Bone marrow (tissue), 2 donors: ENCODE results near the gene DOCK9.

Source experiments
- DNase-seq, 2 donors: peaks; one replicate each; lab custom pipeline; 2025; lab: John Stamatoyannopoulos, UW

Gene DOCK9

DNA sequence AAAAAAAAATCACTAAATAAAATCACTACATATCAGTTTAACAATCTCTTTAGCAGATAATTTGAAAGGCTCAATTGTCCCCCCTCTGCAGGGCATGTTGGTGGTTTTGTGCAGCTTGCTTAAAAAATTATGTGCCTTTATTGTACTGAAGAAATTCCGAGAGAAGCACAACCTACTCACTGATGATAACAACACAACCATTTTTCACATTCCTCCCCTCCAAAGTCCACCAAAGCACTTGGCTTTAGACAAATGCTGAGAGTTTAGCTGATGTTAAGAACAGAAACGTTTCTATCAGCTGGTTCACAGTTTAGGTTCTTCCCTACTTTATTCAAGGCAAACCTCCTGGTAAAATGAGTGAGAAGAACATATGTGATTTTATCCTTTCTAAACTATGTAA lies 923 bp downstream of the DOCK9 start:
- no peak for DNase-seq

DNA sequence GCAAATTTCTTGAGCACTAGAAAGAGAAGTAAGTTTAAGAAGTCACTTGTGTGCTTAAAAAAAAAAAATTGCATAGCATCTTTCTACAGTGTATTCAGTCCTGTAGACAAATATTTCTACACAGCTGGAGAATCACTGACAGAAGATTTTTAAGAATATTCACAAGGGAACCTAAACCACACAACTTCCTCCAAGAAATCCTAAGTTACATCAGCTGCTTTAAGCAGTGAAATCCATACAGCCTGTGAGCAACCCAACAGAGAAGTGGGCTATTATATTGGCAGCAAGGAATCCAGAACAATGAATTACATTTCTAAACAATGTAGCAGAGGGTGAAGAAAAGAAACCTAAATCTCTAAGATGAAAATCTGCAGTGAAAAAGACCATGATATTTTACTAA lies 1.5 kb downstream of the DOCK9 start:
- no peak for DNase-seq

GRCh38 chr13:98975822-98976261 lies 2.0 kb downstream of the DOCK9 start:
- DNase-seq = no peak

- peak in 1 of 2 donors; percentile 90 for DNase-seq
Observed at GRCh38 chr13:98974053-98974452, 3.8 kb downstream of the DOCK9 start.

DNA sequence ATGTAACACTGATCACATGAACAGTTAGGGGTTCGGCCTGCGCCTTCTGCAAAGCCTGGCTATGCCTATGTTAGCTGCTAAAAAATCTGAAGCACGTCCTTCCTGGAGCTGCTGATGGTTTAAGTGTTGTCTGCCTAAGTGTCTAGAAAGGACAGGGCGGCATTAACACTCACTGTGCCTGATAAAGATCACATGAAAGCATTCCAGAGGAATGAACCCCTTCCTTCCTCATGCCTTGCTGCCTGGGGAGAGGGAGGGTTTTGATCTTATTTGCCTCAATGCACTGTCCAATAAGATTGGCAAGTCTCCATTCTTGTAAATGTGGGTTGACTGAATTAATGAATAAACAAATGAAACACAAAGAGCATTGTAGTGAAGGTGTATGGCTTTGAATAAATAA lies 5.2 kb downstream of the DOCK9 start:
- DNase-seq = no peak

DNA sequence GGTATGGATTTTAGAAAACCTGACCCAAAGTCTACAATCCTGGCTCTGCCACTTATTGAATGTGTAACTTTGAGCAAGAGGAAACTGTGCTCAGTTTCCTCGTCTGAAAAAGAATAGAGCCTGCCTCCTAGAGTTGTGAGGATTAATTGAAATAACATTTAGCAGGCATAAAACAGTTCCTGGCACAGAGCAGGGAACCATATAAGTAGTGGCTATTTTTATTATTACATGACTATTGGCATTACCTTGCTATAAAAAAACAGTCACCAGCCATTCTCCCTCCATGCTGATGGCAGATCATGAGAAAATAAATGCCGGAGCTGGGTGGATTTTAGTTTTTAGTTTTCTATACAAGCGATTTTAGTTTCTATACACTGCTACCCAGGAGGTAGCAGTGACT lies 5.8 kb downstream of the DOCK9 start:
- no peak for DNase-seq

DNA sequence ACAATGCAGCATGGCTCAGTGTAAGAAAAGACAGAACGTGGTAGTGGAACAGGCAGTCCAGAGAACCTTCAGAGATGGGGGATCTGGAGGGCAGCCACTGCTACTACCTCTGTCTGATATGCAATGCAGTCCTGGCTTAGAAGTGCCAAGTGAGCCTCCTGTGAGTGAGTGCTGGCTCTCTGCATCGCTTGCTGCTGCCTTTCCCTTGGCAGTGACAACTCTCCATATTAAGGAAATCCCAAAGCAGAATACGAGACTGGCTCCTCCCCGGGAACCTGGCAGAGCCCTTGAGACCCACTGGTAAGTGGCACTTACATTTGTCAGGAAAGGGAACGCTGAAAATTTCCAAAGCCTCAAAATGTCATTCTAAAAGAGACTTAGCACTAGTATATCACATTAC lies 7.5 kb downstream of the DOCK9 start:
- DNase-seq = no peak

DNA sequence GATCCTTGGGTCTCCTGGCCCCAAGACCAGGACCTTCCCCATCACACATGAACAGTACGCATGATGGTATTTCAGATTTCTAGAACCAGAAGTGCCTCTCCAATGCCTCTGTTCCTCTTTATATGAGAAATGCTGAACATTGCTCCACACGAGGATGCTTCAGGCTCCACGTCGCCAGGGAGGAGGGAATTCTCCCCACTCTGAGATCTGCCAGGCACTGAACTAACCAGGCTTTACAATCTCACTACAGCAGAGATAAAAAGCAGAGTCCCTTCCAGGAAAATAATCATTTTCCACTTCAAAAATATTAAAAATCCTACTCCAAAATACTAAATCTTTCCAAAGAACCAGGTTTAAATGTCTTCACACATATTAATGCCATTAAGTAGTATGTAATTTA lies 10.4 kb downstream of the DOCK9 start:
- DNase-seq = no peak

GRCh38 chr13:98966019-98966418 lies 11.8 kb downstream of the DOCK9 start:
- DNase-seq = no peak

DNA sequence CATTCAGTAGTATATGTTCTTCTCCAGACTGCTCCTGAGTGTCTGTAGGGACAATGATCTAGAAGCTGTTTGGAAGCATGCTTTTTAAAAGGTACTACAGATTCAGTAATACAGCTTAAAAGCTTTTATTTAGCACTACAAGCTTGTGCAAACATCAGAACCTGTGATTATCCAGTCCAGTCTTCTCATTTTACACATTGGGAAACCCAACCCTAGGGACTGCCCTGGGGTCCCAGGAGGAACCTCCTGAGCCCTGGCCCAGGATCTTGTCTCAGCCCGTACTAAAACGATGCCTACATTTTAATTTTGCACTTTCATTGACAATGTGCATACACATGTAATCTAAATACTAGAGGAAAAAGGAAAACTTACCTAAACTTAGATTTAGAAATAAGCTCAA lies 12.5 kb downstream of the DOCK9 start:
- no peak for DNase-seq

DNA sequence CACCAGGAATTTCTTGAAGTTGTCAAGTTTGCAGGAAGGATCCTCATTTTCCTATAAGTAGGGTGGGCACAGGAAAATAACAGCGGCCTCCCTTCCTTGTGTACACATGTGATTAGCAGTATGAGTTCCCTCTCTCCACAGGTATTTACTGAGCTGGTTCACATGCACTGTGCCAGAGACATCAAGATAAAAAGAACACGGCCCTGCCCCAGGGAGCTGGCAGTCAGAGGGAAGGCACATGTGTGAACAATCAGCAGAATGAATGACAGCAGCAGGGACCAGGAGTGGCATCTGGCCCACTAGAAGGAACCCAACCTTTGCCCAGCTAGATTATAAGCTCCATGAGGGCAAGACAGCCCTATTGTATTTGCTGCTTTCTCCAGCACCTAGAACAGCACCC lies 13.9 kb downstream of the DOCK9 start:
- no peak for DNase-seq

- no peak for DNase-seq
Observed at GRCh38 chr13:98962901-98963590, 14.8 kb downstream of the DOCK9 start.

- DNase-seq = no peak
Observed at GRCh38 chr13:98961503-98962105, 16.3 kb downstream of the DOCK9 start.

DNA sequence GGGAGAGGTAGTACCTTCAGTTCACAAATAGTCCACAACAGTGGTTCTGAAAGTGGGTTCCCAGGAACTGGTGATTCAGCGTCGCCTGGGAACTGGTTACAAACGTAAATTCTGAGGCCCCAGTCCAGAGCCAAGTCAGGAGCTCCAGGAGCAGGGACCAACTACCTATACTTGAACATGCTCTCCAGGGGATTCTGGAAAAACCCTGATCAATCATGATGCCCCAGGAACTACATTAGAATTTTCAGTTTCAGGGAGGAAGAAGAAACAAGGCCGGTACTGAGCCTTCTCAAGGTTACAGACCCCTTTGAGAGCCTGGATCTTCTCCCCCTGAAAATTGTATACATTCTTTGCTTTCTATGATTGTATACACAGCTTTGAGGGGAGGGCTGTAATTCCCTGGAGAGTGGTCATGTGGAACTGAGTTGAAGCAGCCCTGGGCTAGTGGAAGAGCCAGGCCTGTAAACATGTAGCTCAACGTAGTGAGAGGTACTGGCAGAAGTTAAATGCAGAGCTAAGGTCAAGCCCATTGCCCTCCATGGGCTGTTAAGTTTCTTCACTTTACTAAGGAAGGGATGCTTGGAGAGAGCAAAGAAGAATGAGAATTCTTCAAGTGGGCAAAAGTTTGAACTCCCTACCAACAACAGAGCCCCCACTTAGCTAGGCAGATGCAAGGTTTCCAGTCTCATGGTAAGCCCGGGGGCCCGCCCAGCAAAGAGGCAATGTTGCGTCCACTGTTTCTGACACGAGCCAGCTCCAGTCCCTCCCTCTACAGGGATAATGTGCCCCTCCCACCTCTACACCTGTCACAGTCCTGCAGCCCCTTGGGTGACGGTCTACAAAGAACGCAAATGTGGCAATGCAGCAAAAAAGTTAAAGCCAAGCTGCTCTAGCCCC lies 17.0 kb downstream of the DOCK9 start:
- no peak for DNase-seq

- DNase-seq = no peak
Observed at GRCh38 chr13:98959786-98960605, 17.9 kb downstream of the DOCK9 start.

- DNase-seq = no peak
Observed at GRCh38 chr13:98959291-98959690, 18.6 kb downstream of the DOCK9 start.

- no peak for DNase-seq
Observed at GRCh38 chr13:98958443-98958794, 19.4 kb downstream of the DOCK9 start.

DNA sequence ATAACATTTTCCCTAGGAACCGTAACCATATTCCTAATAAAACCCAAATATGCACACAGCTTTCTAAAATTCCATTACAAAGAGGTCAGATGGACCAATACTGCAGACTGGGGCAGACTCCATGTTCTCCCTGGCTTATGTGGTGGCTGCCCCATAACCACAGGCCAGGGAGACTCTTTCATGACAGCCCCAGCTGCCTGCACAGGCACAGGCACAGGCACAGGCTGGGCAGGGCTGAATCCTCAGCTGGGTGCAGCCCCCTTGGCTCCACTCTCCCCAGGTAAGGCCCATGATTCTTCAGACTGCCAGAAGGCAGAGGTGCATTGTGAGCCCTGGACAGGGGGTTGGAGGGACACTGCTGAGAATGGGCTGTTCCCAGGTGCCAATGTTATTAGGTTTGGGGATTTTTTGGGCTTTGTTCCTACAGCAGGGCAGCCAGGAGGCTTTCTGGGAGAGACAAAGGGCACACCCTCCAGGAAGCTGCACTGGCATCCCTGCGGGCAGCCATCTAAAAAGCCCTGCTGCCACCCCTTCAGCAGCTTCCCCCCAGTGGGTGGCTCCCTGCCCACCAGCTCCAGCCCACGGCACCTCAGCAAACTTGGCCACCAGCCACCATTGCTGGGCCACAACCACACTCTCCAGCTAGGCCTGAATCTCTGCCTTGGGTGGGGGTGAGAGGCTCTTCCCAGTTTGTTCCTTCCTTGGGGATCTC lies 20.0 kb downstream of the DOCK9 start:
- no peak for DNase-seq

DNA sequence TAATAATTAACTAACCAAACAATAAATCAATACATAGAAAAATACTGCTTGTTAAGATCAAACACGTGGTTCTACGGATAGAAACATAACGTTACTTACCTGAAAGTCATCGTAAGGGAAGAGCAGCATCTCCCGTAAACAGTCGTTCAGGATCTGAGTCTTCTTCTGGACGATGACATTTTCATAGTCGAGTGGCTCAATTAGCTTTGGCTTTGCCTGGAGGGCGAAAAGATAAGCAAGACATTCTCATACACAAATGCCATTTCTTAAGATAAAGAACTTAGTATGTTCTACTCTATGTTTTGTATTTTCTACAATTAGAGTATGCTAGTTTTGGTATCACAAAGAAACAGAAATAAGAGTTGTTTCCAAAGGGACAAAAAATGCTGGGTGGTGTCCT lies 22.5 kb downstream of the DOCK9 start:
- no peak for DNase-seq

DNA sequence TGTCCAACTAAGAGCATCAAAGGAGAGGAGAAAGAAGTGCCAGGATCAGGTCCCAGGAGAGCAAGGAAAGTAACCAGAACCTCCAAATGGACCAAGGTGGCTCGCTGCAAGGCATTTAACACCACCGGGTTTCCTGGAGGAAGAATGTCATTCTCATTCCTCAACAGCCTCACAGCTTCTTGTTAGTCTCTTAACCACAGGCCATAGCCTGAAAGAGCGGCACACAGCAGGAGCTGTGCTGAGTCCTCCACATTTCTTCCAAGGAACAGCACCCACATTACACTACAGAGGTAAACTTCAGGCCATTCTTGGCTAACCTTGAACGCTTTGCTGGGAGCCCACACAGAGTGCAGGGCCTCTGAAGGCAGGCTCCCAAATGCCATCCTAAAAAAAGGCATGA lies 23.6 kb downstream of the DOCK9 start:
- no peak for DNase-seq

DNA sequence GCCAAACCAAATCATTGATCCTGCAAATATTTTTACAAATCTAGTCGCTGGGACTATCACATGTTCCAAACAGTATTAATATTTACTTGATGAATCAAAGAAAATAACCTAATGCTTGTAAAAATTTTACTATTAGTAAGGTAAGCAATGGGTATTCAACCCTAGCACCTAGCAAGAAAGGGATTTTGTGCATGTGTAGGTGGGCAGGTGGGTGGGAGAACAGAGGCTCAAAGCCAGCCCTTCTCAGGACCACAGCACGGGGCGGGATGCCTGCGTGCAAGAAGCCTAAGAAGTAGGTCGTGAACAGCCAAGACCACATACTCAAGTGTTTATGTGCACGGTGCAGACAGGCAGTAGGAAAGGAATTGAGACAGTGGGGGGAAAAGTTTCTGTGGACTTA lies 26.6 kb downstream of the DOCK9 start:
- no peak for DNase-seq

- DNase-seq = no peak
Observed at GRCh38 chr13:98950705-98951104, 27.2 kb downstream of the DOCK9 start.
